Neuron (in vitro differentiated cells): ENCODE data around the gene PCDHGA3.
"Not testable (repeated sequence)": the region's sequence is repeated elsewhere in the genome, so short reads cannot be mapped to it uniquely, and the experiment has no call there.

Experiments
- H2AFZ ChIP-seq: one replicate; pipeline ENCODE4 v1.6.1; 2013; ENCODE audit warnings: low read depth, mild to moderate bottlenecking, inconsistent platforms, low read length, moderate library complexity
- H3K27me3 ChIP-seq: one replicate; pipeline ENCODE4 v1.6.1; 2013; ENCODE audit warnings: low read length; ENCODE audit not compliant: insufficient read depth
- H3K36me3 ChIP-seq: one replicate; pipeline ENCODE4 v1.6.1; 2013; ENCODE audit warnings: low read length; ENCODE audit not compliant: insufficient read depth
- H3K4me1 ChIP-seq: one replicate; pipeline ENCODE4 v1.6.1; 2013; ENCODE audit warnings: low read length; ENCODE audit not compliant: insufficient read depth
- H3K4me3 ChIP-seq: 2 replicates; pipeline ENCODE4 v1.5.1; 2013; ENCODE audit warnings: mild to moderate bottlenecking, low read length, moderate library complexity
- H3K9me3 ChIP-seq: one replicate; pipeline ENCODE4 v1.6.1; 2013; ENCODE audit warnings: low read length

Gene PCDHGA3

GRCh38 chr5:141375444-141376155, 32.0 kb downstream of the PCDHGA3 start:
- H3K27me3 ChIP-seq, H3K4me1 ChIP-seq, H3K36me3 ChIP-seq, H3K4me3 ChIP-seq, H2AFZ ChIP-seq: not testable (repeated sequence)
- H3K9me3 ChIP-seq = peaks cover 31% of the 10 kb centered on the region

GRCh38 chr5:141382469-141383294, 39.1 kb downstream of the PCDHGA3 start, which contains the start of gene PCDHGA7:
PCDHGA7 (plus strand) TSS chr5:141382742; CDS start chr5:141382900, 158 bp downstream.
- Histone ChIP-seq H3K27me3 (no peaks in the 10 kb centered on the region), H3K9me3 (peaks cover 16% of the 10 kb centered on the region), H3K4me1 (no peaks in the 10 kb centered on the region), H2AFZ (no peak within 1 kb of the TSS), H3K4me3 (no peak within 1 kb of the TSS), H3K36me3 (no peaks in the 10 kb centered on the region)

GRCh38 chr5:141383345-141383744, 39.7 kb downstream of the PCDHGA3 start:
- H3K4me3 ChIP-seq = no peak overlapping the region
- no peak overlapping the region for H2AFZ ChIP-seq
- H3K27me3 ChIP-seq = no peaks in the 10 kb centered on the region
- no peaks in the 10 kb centered on the region for H3K4me1 ChIP-seq
- H3K36me3 ChIP-seq = no peaks in the 10 kb centered on the region
- H3K9me3 ChIP-seq = peaks cover 17% of the 10 kb centered on the region

GRCh38 chr5:141384471-141385267, 41.0 kb downstream of the PCDHGA3 start:
- Histone ChIP-seq H3K4me3 (no peak overlapping the region), H2AFZ (no peak overlapping the region), H3K36me3 (no peaks in the 10 kb centered on the region), H3K27me3 (no peaks in the 10 kb centered on the region), H3K4me1 (no peaks in the 10 kb centered on the region), H3K9me3 (peaks cover 28% of the 10 kb centered on the region)

GRCh38 chr5:141387557-141388311, 44.1 kb downstream of the PCDHGA3 start, which contains the start of gene PCDHGB4:
PCDHGB4 (plus strand) TSS chr5:141387698; CDS start chr5:141387885, 187 bp downstream.
- H3K4me1 ChIP-seq, H3K27me3 ChIP-seq, H3K36me3 ChIP-seq, H2AFZ ChIP-seq: not testable (repeated sequence)
- peaks cover 37% of the 10 kb centered on the region for H3K9me3 ChIP-seq
- H3K4me3 ChIP-seq = peak within 1 kb of the TSS; percentile 48

- Histone ChIP-seq H3K27me3 (no peaks in the 10 kb centered on the region), H3K36me3 (peaks cover 9% of the 10 kb centered on the region), H3K4me1 (no peaks in the 10 kb centered on the region), H3K9me3 (peaks cover 39% of the 10 kb centered on the region), H2AFZ (no peak overlapping the region), H3K4me3 (no peak overlapping the region)
Measured at GRCh38 chr5:141388661-141389060, 45.0 kb downstream of the PCDHGA3 start.

GRCh38 chr5:141389153-141390042, 45.8 kb downstream of the PCDHGA3 start:
- H3K4me3 ChIP-seq = no peak overlapping the region
- H3K9me3 ChIP-seq = peaks cover 43% of the 10 kb centered on the region
- H3K27me3 ChIP-seq = no peaks in the 10 kb centered on the region

GRCh38 chr5:141392429-141393198, 49.0 kb downstream of the PCDHGA3 start, which contains the start of gene PCDHGA8:
PCDHGA8 (plus strand) TSS chr5:141392633; CDS start chr5:141392814, 181 bp downstream.
- H3K4me1 ChIP-seq = no peaks in the 10 kb centered on the region
- H2AFZ ChIP-seq = no peak within 1 kb of the TSS
- no peak within 1 kb of the TSS for H3K4me3 ChIP-seq
- peaks cover 10% of the 10 kb centered on the region for H3K36me3 ChIP-seq
- no peaks in the 10 kb centered on the region for H3K27me3 ChIP-seq
- peaks cover 44% of the 10 kb centered on the region for H3K9me3 ChIP-seq

More at GRCh38 chr5:141389153-141390042, 45.8 kb downstream of the PCDHGA3 start:
- Histone ChIP-seq H3K4me1 (no peaks in the 10 kb centered on the region), H2AFZ (no peak overlapping the region), H3K36me3 (peaks cover 10% of the 10 kb centered on the region)

- H2AFZ ChIP-seq = no peak overlapping the region
- H3K27me3 ChIP-seq = no peaks in the 10 kb centered on the region
- H3K36me3 ChIP-seq = peaks cover 10% of the 10 kb centered on the region
- no peak overlapping the region for H3K4me3 ChIP-seq
- peaks cover 43% of the 10 kb centered on the region for H3K9me3 ChIP-seq
- no peaks in the 10 kb centered on the region for H3K4me1 ChIP-seq
Measured at GRCh38 chr5:141393267-141393666, 49.6 kb downstream of the PCDHGA3 start.

- not testable (repeated sequence) for H3K4me3 ChIP-seq, H3K4me1 ChIP-seq, H3K27me3 ChIP-seq, H2AFZ ChIP-seq, H3K36me3 ChIP-seq
- H3K9me3 ChIP-seq = peaks cover 39% of the 10 kb centered on the region
Measured at GRCh38 chr5:141394401-141395187, 51.0 kb downstream of the PCDHGA3 start.
